Measurements from ENCODE around the gene AKT1.

AKT1 gene

GRCh38 chr14:104771374-104771773 lies 24.2 kb downstream of the AKT1 start:
- DNase-seq, result no peak

- no peak for DNase-seq
Measured at GRCh38 chr14:104770851-104771272, 24.7 kb downstream of the AKT1 start.

GRCh38 chr14:104770072-104770579 lies 25.4 kb downstream of the AKT1 start:
- DNase-seq, result no peak

GRCh38 chr14:104769324-104770071 lies 26.1 kb downstream of the AKT1 start:
- no peak for DNase-seq

- peak; percentile 61 to 68 for DNase-seq
Measured at GRCh38 chr14:104768437-104769323, 26.9 kb downstream of the AKT1 start.

- no peak for DNase-seq
Measured at GRCh38 chr14:104767634-104767918, 28.0 kb downstream of the AKT1 start.

- DNase-seq, result no peak
Measured at GRCh38 chr14:104766863-104767633, 28.5 kb downstream of the AKT1 start.

- DNase-seq, result no peak
Measured at GRCh38 chr14:104766256-104766862, 29.2 kb downstream of the AKT1 start.

GRCh38 chr14:104765517-104765916 lies 30.0 kb downstream of the AKT1 start:
- no peak for DNase-seq

- no peak for DNase-seq
Measured at GRCh38 chr14:104758981-104759969, 36.3 kb downstream of the AKT1 start.

- no peak for DNase-seq
Measured at GRCh38 chr14:104757681-104758392, 37.7 kb downstream of the AKT1 start.

GRCh38 chr14:104757238-104757585 lies 38.3 kb downstream of the AKT1 start:
- DNase-seq, result no peak

- DNase-seq, result no peak
Measured at GRCh38 chr14:104756477-104757237, 38.9 kb downstream of the AKT1 start.

- no peak for DNase-seq
Measured at GRCh38 chr14:104755621-104756020, 39.9 kb downstream of the AKT1 start.

- no peak for DNase-seq
Measured at GRCh38 chr14:104754213-104754851, 41.2 kb downstream of the AKT1 start.

- DNase-seq, result peak in 1 of 2 experiments; percentile 18
Measured at GRCh38 chr14:104753528-104754212, 41.9 kb downstream of the AKT1 start.

- DNase-seq, result peak; percentile 100
Measured at GRCh38 chr14:104752735-104753527, 42.6 kb downstream of the AKT1 start, which contains the start of gene SIVA1. Gene SIVA1 (plus strand): TSS chr14:104753147. CDS start chr14:104753202, 55 bp downstream.

GRCh38 chr14:104752423-104752734 lies 43.2 kb downstream of the AKT1 start:
- DNase-seq, result peak; percentile 100

Measured in Kasumi-1 (cell line).